SU-DHL-6 (cell line): ENCODE measurements around the gene LHX3.

ENCODE experiments used
- H2AFZ ChIP-seq: fragments of 200-600 bp; sonication (generic); 2 replicates; pipeline ENCODE4 v1.6.1; 2014; ENCODE audit warnings: low read depth, mild to moderate bottlenecking, moderate library complexity, mixed read lengths, antibody characterized with exemption, low read length; ENCODE audit not compliant: severe bottlenecking
- H3F3A ChIP-seq: fragments of 200-600 bp; shearing (Covaris generic); 2 replicates; pipeline ENCODE4 v1.6.0; 2016; ENCODE audit warnings: antibody characterized with exemption, mild to moderate bottlenecking; ENCODE audit not compliant: insufficient read depth
- H3K27ac ChIP-seq: fragments of 200-600 bp; sonication (generic); 2 replicates; pipeline ENCODE4 v1.5.1; 2016; ENCODE audit warnings: low read depth, mild to moderate bottlenecking, low read length, moderate library complexity, mixed read lengths
- H3K27me3 ChIP-seq: fragments of 200-600 bp; sonication (generic), shearing (Covaris generic); 2 replicates; pipeline ENCODE4 v1.6.0; 2014; ENCODE audit warnings: mild to moderate bottlenecking, low read length
- H3K36me3 ChIP-seq: fragments of 200-600 bp; sonication (generic); 2 replicates; pipeline ENCODE4 v1.6.1; 2014; ENCODE audit warnings: mild to moderate bottlenecking, low read length, mixed read lengths
- H3K4me2 ChIP-seq: fragments of 300-600, 200-600 bp; shearing (Covaris generic), sonication (generic); 2 replicates; pipeline ENCODE4 v1.6.0; 2014; ENCODE audit warnings: low read length, low read depth, mild to moderate bottlenecking; ENCODE audit not compliant: poor library complexity, severe bottlenecking
- H3K4me3 ChIP-seq: fragments of 200-600 bp; sonication (generic); 2 replicates; pipeline ENCODE4 v1.5.1; 2014; ENCODE audit warnings: antibody characterized with exemption, low read length, mild to moderate bottlenecking, mixed read lengths; ENCODE audit not compliant: insufficient read depth, poor library complexity, severe bottlenecking
- H3K79me2 ChIP-seq: fragments of 200-600 bp; sonication (generic); 2 replicates; pipeline ENCODE4 v1.6.1; 2014; ENCODE audit warnings: mild to moderate bottlenecking, low read length, moderate library complexity; ENCODE audit not compliant: insufficient read depth
- H3K9ac ChIP-seq: fragments of 200-600 bp; sonication (generic); 2 replicates; pipeline ENCODE4 v1.7.0; 2014; ENCODE audit warnings: mild to moderate bottlenecking, low read length
- H3K9me2 ChIP-seq: fragments of 200-600 bp; sonication (generic); replicated peaks from 2 replicates; pipeline ENCODE4 v1.6.1; 2014; ENCODE audit warnings: low read length; ENCODE audit not compliant: insufficient read depth
- H3K9me3 ChIP-seq: fragments of 200-600 bp; sonication (generic); 2 replicates; pipeline ENCODE4 v1.6.1; 2014; ENCODE audit warnings: low read length, mixed read lengths; ENCODE audit not compliant: insufficient read depth
- H4K20me1 ChIP-seq: fragments of 200-600 bp; sonication (generic); 2 replicates; pipeline ENCODE4 v1.6.1; 2014; ENCODE audit warnings: low read depth, mild to moderate bottlenecking, antibody characterized with exemption, low read length, moderate library complexity, mixed read lengths
- EZH2phosphoT487 ChIP-seq: fragments of 200-600 bp; sonication (generic), shearing (Covaris generic); conservative IDR thresholded peaks from 2 replicates; pipeline ENCODE4 v1.6.1; 2018; ENCODE audit warnings: mild to moderate bottlenecking, antibody characterized with exemption, low read length, moderate library complexity, mixed read lengths
- TF ChIP-seq, protein P1 (sequence below): fragments of 200-600 bp; sonication (generic); IDR thresholded peaks from one replicate; pipeline ENCODE4 v1.5.1; 2017; ENCODE audit warnings: antibody characterized with exemption, mild to moderate bottlenecking, low read length, moderate library complexity; ENCODE audit not compliant: insufficient read depth, poor library complexity, severe bottlenecking

LHX3 gene

DNA sequence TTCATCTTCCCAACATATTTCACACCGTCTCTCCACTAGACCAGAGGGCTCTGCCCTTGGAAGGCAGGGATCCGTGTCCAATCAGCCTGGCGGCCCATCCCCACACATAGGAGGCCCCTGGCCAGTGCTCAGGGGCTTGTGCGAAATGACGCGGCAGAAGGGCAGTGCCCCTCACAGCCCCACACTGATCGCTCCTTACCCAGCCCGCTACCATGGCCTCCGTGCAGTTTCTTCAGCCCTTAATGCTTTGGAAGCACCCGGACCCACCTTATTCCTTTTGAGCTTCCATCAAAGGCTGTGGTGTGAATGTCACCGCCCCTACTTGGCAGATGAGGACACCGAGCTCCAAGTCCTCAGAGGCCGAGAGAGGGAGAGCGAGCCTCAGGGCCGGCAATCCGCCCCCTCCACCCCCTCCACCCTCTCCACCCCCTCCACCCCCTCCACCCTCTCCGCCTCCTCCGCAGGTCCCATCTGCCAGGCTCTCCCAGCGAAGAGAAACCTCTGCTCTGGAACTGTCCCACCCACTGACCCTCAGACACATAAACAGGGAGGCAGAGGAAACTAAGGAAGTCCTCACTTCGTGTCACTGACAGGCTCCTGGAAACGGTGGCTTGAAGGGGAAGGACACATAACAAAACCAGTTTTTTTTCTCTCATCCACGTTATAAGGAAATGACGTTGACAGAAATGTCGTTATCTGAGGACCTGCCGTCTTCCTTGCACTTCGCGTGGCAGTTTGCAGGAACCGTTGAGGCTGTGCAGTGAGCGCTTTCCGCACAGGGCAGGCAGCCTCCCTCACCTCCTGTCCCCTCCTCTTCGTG is 26.8 kb upstream of the LHX3 start:
- no peak overlapping the region for H3K9ac ChIP-seq
- no peak overlapping the region for H3K4me2 ChIP-seq
- no peaks in the 10 kb centered on the region for H4K20me1 ChIP-seq

DNA sequence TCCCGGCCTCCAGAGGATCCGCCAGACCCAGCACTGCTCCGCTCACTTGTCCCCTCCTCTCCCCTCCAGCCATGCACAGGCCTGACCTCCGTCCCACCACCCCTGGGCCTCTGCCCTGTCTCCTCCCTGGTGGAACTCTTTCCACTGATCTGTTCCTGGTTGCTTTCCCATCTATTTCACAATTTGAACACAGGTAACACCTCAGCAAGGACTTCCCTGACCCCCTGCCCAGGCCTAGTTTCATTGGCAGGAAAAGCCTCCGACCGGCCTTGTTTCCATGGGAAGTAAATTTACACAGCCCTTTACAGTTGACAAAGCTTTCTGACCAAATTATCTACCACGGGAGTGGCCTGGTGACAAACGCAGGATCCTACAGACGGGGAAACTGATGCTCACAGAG is 25.8 kb upstream of the LHX3 start:
- Histone ChIP-seq H3K4me2 (no peak overlapping the region), H3K9me2 (no peaks in the 10 kb centered on the region), H3K27me3 (no peaks in the 10 kb centered on the region), H3K9ac (no peak overlapping the region), H3F3A (peaks cover 13% of the 10 kb centered on the region), H3K36me3 (no peaks in the 10 kb centered on the region), H2AFZ (no peak overlapping the region), H3K4me3 (no peak overlapping the region), H4K20me1 (no peaks in the 10 kb centered on the region), H3K79me2 (peaks cover 81% of the 10 kb centered on the region), H3K27ac (no peak overlapping the region), H3K9me3 (no peaks in the 10 kb centered on the region)
- TF ChIP-seq, protein P1, sequence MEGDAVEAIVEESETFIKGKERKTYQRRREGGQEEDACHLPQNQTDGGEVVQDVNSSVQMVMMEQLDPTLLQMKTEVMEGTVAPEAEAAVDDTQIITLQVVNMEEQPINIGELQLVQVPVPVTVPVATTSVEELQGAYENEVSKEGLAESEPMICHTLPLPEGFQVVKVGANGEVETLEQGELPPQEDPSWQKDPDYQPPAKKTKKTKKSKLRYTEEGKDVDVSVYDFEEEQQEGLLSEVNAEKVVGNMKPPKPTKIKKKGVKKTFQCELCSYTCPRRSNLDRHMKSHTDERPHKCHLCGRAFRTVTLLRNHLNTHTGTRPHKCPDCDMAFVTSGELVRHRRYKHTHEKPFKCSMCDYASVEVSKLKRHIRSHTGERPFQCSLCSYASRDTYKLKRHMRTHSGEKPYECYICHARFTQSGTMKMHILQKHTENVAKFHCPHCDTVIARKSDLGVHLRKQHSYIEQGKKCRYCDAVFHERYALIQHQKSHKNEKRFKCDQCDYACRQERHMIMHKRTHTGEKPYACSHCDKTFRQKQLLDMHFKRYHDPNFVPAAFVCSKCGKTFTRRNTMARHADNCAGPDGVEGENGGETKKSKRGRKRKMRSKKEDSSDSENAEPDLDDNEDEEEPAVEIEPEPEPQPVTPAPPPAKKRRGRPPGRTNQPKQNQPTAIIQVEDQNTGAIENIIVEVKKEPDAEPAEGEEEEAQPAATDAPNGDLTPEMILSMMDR, result no peak
- TF ChIP-seq EZH2phosphoT487, result no peak

More for the DNA sequence above, 26.8 kb upstream of the LHX3 start:
- H3K27me3 ChIP-seq, result no peaks in the 10 kb centered on the region
- no peak overlapping the region for H3K27ac ChIP-seq
- H2AFZ ChIP-seq, result no peak overlapping the region
- H3K9me2 ChIP-seq, result no peaks in the 10 kb centered on the region
- no peak overlapping the region for H3K4me3 ChIP-seq
- no peaks in the 10 kb centered on the region for H3K9me3 ChIP-seq
- H3K79me2 ChIP-seq, result peaks cover 85% of the 10 kb centered on the region
- TF ChIP-seq EZH2phosphoT487, result no peak
- TF ChIP-seq, protein P1, result no peak
- 0 out of 2 replicates have a peak, but pooled peaks cover 4% of the 10 kb centered on the region for H3F3A ChIP-seq
- H3K36me3 ChIP-seq, result no peaks in the 10 kb centered on the region

DNA sequence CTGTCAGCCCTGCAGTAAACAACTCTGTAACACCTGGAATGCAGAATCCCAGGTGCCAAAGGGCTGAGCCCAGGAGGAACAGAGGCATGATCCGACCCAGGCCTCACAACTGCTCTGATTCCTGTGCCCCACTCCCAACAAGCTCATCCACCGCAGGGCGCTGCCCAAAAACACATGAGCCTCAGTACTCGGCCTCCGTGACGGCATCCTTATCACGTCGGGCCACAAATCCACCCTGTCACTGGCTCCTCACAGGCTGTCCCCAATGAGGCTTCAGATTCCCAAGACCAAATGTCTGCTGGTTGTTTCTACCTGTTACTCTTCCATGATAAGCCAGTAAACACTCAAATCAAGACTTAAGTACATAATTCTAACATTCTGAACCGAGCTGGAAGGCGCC is 25.4 kb upstream of the LHX3 start:
- Histone ChIP-seq H3K9me3 (no peaks in the 10 kb centered on the region), H3K4me3 (no peak overlapping the region), H3K79me2 (peaks cover 78% of the 10 kb centered on the region), H3K9me2 (no peaks in the 10 kb centered on the region), H4K20me1 (no peaks in the 10 kb centered on the region), H3F3A (peaks cover 17% of the 10 kb centered on the region), H3K27me3 (no peaks in the 10 kb centered on the region), H3K27ac (no peak overlapping the region), H3K36me3 (no peaks in the 10 kb centered on the region), H3K9ac (no peak overlapping the region), H2AFZ (no peak overlapping the region), H3K4me2 (no peak overlapping the region)
- TF ChIP-seq, protein P1, result no peak
- no peak for TF ChIP-seq EZH2phosphoT487
